ENCODE data around the gene POU6F2.
A peak's percentile ranks its signal among the peaks of the same experiment; 100 is the strongest.

Gene POU6F2

GRCh38 chr7:39432368-39432767 lies 454.7 kb downstream of the POU6F2 start:
- DNase-seq (ENCODE audit: low read depth, low spot score): no peak

GRCh38 chr7:39432807-39433416 lies 455.2 kb downstream of the POU6F2 start:
- no peak for DNase-seq (ENCODE audit: low read depth, low spot score)

- no peak for DNase-seq (ENCODE audit: low read depth, low spot score)
Measured at GRCh38 chr7:39433550-39433949, 455.8 kb downstream of the POU6F2 start.

GRCh38 chr7:39434012-39434411 lies 456.3 kb downstream of the POU6F2 start:
- no peak for DNase-seq (ENCODE audit: low read depth, low spot score)

GRCh38 chr7:39446546-39446945 lies 468.8 kb downstream of the POU6F2 start:
- no peak for DNase-seq (ENCODE audit: low read depth, low spot score)

- DNase-seq (ENCODE audit: low read depth, low spot score): no peak
Measured at GRCh38 chr7:39451901-39452300, 474.2 kb downstream of the POU6F2 start.

GRCh38 chr7:39453743-39454355 lies 476.1 kb downstream of the POU6F2 start:
- DNase-seq (ENCODE audit: low read depth, low spot score): peak; percentile 7

- DNase-seq (ENCODE audit: low read depth, low spot score): no peak
Measured at GRCh38 chr7:39458061-39458745, 480.5 kb downstream of the POU6F2 start.

GRCh38 chr7:39459636-39460035 lies 481.9 kb downstream of the POU6F2 start:
- DNase-seq (ENCODE audit: low read depth, low spot score): no peak

- DNase-seq (ENCODE audit: low read depth, low spot score): no peak
Measured at GRCh38 chr7:39460486-39460885, 482.8 kb downstream of the POU6F2 start.

GRCh38 chr7:39461263-39461820 lies 483.6 kb downstream of the POU6F2 start:
- no peak for DNase-seq (ENCODE audit: low read depth, low spot score)

- no peak for DNase-seq (ENCODE audit: low read depth, low spot score)
Measured at GRCh38 chr7:39463252-39463651, 485.5 kb downstream of the POU6F2 start.

GRCh38 chr7:39464350-39465054 lies 486.8 kb downstream of the POU6F2 start:
- no peak for DNase-seq (ENCODE audit: low read depth, low spot score)

- peak; percentile 18 for DNase-seq (ENCODE audit: low read depth, low spot score)
Measured at GRCh38 chr7:39465055-39465929, 487.6 kb downstream of the POU6F2 start.

- DNase-seq (ENCODE audit: low read depth, low spot score): no peak
Measured at GRCh38 chr7:39468261-39468660, 490.6 kb downstream of the POU6F2 start.

GRCh38 chr7:39468808-39469374 lies 491.2 kb downstream of the POU6F2 start:
- no peak for DNase-seq (ENCODE audit: low read depth, low spot score)

- no peak for DNase-seq (ENCODE audit: low read depth, low spot score)
Measured at GRCh38 chr7:39480901-39481300, 503.2 kb downstream of the POU6F2 start.

GRCh38 chr7:39488467-39489393 lies 511.0 kb downstream of the POU6F2 start:
- no peak for DNase-seq (ENCODE audit: low read depth, low spot score)

- no peak for DNase-seq (ENCODE audit: low read depth, low spot score)
Measured at GRCh38 chr7:39490296-39490695, 512.6 kb downstream of the POU6F2 start.

- DNase-seq (ENCODE audit: low read depth, low spot score): no peak
Measured at GRCh38 chr7:39493934-39494333, 516.2 kb downstream of the POU6F2 start.
